T-cell (primary cell): Measurements from ENCODE around the gene UNC50. TPM values are rescaled to one million over a fixed set of nuclear protein-coding genes. Genes with fewer than 3 reads are reported as not detected.

Experiments
- ATAC-seq, 4 experiments: fragments of 200-7000 bp in 3 of 4; fragments of 150-1000 bp in 1 of 4; cut with Tn5 transposase; replicated peaks in 1 of 4; 1 replicate in 3 of 4; 2 replicates in 1 of 4; pipeline ENCODE4 v1.10.0; 2021; ENCODE audit warnings: moderate library complexity in 3 of 4, mild to moderate bottlenecking in 2 of 4, moderate number of reproducible peaks in 1 of 4
- CTCF ChIA-PET, 2 donors: fragments of 300-600 bp; sonication (Branson Sonifier 250); formaldehyde crosslinking; loops; one replicate each; lab custom pipeline; 2022; ENCODE audit warnings: antibody characterized with exemption in 2 of 2; lab: Charles Lee
- POLR2A ChIA-PET, 2 donors: fragments of 300-600 bp; sonication (Branson Sonifier 250); formaldehyde crosslinking; loops; one replicate each; lab custom pipeline; 2022; ENCODE audit warnings: antibody characterized with exemption in 2 of 2; lab: Charles Lee
- DNase-seq, 35 experiments: peaks; one replicate each; pipeline versions ENCODE4 v3.0.0 to v3.0.0-alpha.2; 2013 to 2023
- H3K27ac ChIP-seq: one replicate; pipeline ENCODE4 v1.5.1; 2013; ENCODE audit warnings: low read length
- H3K27me3 ChIP-seq, 2 experiments: replicated peaks in 1 of 2; 1 replicate in 1 of 2; 2 replicates in 1 of 2; pipeline versions ENCODE4 v1.6.1 to v1.7.0; 2013; ENCODE audit warnings: low read length in 1 of 2, mixed read lengths in 1 of 2; ENCODE audit not compliant: control insufficient read depth in 2 of 2, insufficient read depth in 2 of 2; ENCODE audit errors: extremely low read depth in 1 of 2
- H3K36me3 ChIP-seq, 2 donors: 1 replicate in 1 of 2; 2 replicates in 1 of 2; pipeline versions ENCODE4 v1.6.1 to v1.7.0; 2013; ENCODE audit warnings: low read length in 1 of 2; ENCODE audit not compliant: control insufficient read depth in 2 of 2, insufficient read depth in 1 of 2; ENCODE audit errors: extremely low read depth in 1 of 2
- H3K4me1 ChIP-seq, 2 experiments: 1 replicate in 1 of 2; 2 replicates in 1 of 2; pipeline versions ENCODE4 v1.6.1 to v1.7.0; 2013; ENCODE audit warnings: low read length in 2 of 2, mixed read lengths in 1 of 2; ENCODE audit not compliant: insufficient read depth in 2 of 2, control insufficient read depth in 1 of 2; ENCODE audit errors: extremely low read depth in 1 of 2
- H3K4me3 ChIP-seq, 2 donors: 1 replicate in 1 of 2; 2 replicates in 1 of 2; pipeline versions ENCODE4 v1.5.1 to v1.7.0; 2013; ENCODE audit warnings: mild to moderate bottlenecking in 2 of 2, low read length in 1 of 2, moderate library complexity in 1 of 2; ENCODE audit not compliant: control insufficient read depth in 1 of 2; ENCODE audit errors: extremely low read depth in 1 of 2
- H3K9me3 ChIP-seq: 2 replicates; pipeline ENCODE4 v1.7.0; 2013
- H3K27ac Mint-ChIP-seq, 2 donors: one replicate each; pipeline ENCODE4 v1.8.0; 2020 to 2021; ENCODE audit warnings: mild to moderate bottlenecking in 2 of 2, mixed read lengths in 2 of 2
- H3K27me3 Mint-ChIP-seq, 2 donors: one replicate each; pipeline ENCODE4 v1.8.0; 2021 to 2022; ENCODE audit warnings: mixed read lengths in 2 of 2
- H3K36me3 Mint-ChIP-seq: one replicate; pipeline ENCODE4 v1.8.0; 2021; ENCODE audit warnings: mixed read lengths
- H3K4me1 Mint-ChIP-seq, 3 donors: one replicate each; pipeline ENCODE4 v1.8.0; 2020 to 2022; ENCODE audit warnings: mixed read lengths in 3 of 3, mild to moderate bottlenecking in 1 of 3
- H3K4me3 Mint-ChIP-seq, 3 donors: one replicate each; pipeline ENCODE4 v1.8.0; 2020 to 2022; ENCODE audit warnings: mild to moderate bottlenecking in 3 of 3, mixed read lengths in 3 of 3, moderate library complexity in 3 of 3
- H3K9me3 Mint-ChIP-seq, 3 donors: one replicate each; pipeline ENCODE4 v1.8.0; 2020 to 2022; ENCODE audit warnings: mixed read lengths in 3 of 3
- WGBS: methylation state at CpG from one replicate; pipeline ENCODE4 v1.1.5; 2013; ENCODE audit warnings: missing lambda C conversion rate; ENCODE audit not compliant: insufficient coverage; 5-methylcytosine and 5-hydroxymethylcytosine counted together
- total RNA-seq, 35 experiments: library from RNA in 6 of 35; stranded (reverse) in 6 of 35; fragments of 120-200 nt in 1 of 35; gene quantifications; one replicate each; pipeline versions ENCODE4 v1.2.1 to v1.2.4 and lab custom pipeline; 2013 to 2026

The UNC50 gene
- total RNA-seq, 5 donors from 2014 or later (not counting 1 experiment from before 2014, with no cell fraction given) = 19.5 to 37.9 (median 29.5) TPM

- 96% methylated on average over 6 of the region's 7 CpGs for WGBS
- CTCF ChIA-PET = interaction anchor here in 1 of 2 donors (0.6 to 1.1 kb wide), 2 partner anchors 18 to 276 kb away, joined by 3 read pairs; no protein-coding TSS in a partner anchor
- Mint-ChIP-seq H3K4me3 (no peak overlapping the region), H3K9me3 (no peaks in the 10 kb centered on the region), H3K36me3 (peaks cover 58% of the 10 kb centered on the region), H3K4me1 (no peaks in the 10 kb centered on the region), H3K27me3 (no peaks in the 10 kb centered on the region), H3K27ac (peak overlapping the region in 1 of 2 donors; percentile 16)
- Histone ChIP-seq H3K27me3 (no peaks in the 10 kb centered on the region), H3K36me3 (peaks cover 48 to 98% of the 10 kb centered on the region in 2 donors), H3K4me1 (no peaks in the 10 kb centered on the region), H3K27ac (no peak overlapping the region), H3K4me3 (no peak overlapping the region), H3K9me3 (no peaks in the 10 kb centered on the region)
- no peak for DNase-seq
- ATAC-seq = no peak
- POLR2A ChIA-PET = no interaction called here
Observed at GRCh38 chr2:98579926-98580325, 28.5 kb upstream of the UNC50 start.

DNA sequence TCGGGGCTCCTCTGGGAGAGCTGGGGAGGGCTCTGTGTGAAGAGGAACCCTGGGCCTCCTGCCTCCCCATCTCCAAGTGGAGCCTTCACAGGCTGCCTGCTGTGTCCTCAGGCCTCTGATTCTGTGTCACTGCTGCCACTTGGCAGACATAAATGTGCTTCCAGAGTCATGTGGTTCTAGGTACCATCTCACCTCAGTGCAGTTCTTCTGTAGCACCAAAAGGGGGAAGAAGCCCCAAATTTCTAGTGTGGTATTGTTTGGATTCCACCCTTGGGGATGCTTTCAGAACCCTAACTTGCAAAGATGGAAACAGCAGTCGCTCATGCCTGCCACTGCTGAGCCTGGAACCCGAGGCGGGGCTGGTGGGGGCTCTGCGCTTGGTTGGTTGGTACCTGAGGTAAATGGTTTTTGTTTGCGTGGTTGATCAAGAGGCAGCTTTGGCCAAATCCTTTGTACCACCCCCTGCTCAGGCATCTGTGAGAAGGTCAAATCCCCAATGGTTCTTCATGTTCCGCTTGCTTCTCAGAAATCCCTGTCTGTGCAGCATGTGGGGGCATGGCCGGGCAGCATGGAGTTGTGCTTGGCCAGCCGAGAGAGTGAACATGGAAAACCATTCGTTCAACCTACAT, 27.6 kb upstream of the UNC50 start:
- ATAC-seq (no peak), DNase-seq (no peak)
- no peak overlapping the region for H3K4me3 Mint-ChIP-seq
- ChIA-PET CTCF (no interaction called here), POLR2A (no interaction called here)
- no peaks in the 10 kb centered on the region for H3K27me3 Mint-ChIP-seq
- no peaks in the 10 kb centered on the region for H3K4me1 Mint-ChIP-seq
- Histone ChIP-seq H3K4me1 (no peaks in the 10 kb centered on the region), H3K27me3 (no peaks in the 10 kb centered on the region), H3K9me3 (no peaks in the 10 kb centered on the region), H3K27ac (no peak overlapping the region), H3K36me3 (peaks cover 48 to 95% of the 10 kb centered on the region in 2 donors), H3K4me3 (no peak overlapping the region)
- H3K36me3 Mint-ChIP-seq = peaks cover 55% of the 10 kb centered on the region
- no peaks in the 10 kb centered on the region for H3K9me3 Mint-ChIP-seq
- 100% methylated on average over 3 of the region's 10 CpGs for WGBS
- H3K27ac Mint-ChIP-seq = no peak overlapping the region

DNA sequence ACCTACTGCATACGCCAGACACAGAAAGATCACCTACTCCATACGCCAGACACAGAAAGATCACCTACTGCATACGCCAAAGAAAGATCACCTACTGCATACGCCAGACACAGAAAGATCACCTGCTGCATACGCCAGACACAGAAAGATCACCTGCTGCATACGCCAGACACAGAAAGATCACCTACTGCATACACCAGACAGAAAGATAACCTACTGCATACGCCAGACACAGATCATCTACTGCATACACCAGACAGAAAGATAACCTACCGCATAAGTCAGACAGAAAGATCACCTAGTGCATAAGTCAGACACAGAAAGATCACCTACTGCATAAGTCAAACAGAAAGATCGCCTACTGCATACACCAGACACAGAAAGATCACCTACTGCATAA, 25.9 kb upstream of the UNC50 start:
- H3K36me3 Mint-ChIP-seq = peaks cover 53% of the 10 kb centered on the region

GRCh38 chr2:98583276-98583675, 25.1 kb upstream of the UNC50 start:
- H3K4me1 Mint-ChIP-seq = peaks cover 0 to 5% (median 2%) of the 10 kb centered on the region in 3 donors
- Histone ChIP-seq H3K27ac (no peak overlapping the region), H3K4me1 (no peaks in the 10 kb centered on the region), H3K4me3 (no peak overlapping the region), H3K27me3 (no peaks in the 10 kb centered on the region), H3K9me3 (no peaks in the 10 kb centered on the region), H3K36me3 (peaks cover 42 to 95% of the 10 kb centered on the region in 2 donors)
- POLR2A ChIA-PET = no interaction called here
- DNase-seq (no peak), ATAC-seq (no peak)
- no peaks in the 10 kb centered on the region for H3K27me3 Mint-ChIP-seq
- no peak overlapping the region for H3K27ac Mint-ChIP-seq
- H3K4me3 Mint-ChIP-seq = no peak overlapping the region
- H3K36me3 Mint-ChIP-seq = peaks cover 48% of the 10 kb centered on the region
- CTCF ChIA-PET = interaction anchor here in 1 of 2 donors (1.0 kb wide), 1 partner anchor 24 kb away, joined by 3 read pairs; no protein-coding TSS in a partner anchor
- H3K9me3 Mint-ChIP-seq = no peaks in the 10 kb centered on the region
- 100% methylated on average over 1 of the region's 7 CpGs for WGBS

More for the DNA sequence above, 25.9 kb upstream of the UNC50 start:
- Mint-ChIP-seq H3K27ac (no peak overlapping the region), H3K4me3 (no peak overlapping the region), H3K9me3 (no peaks in the 10 kb centered on the region), H3K4me1 (peaks cover 0 to 5% (median 0%) of the 10 kb centered on the region in 3 donors), H3K27me3 (no peaks in the 10 kb centered on the region)
- ChIA-PET POLR2A (no interaction called here), CTCF (no interaction called here)
- no peaks in the 10 kb centered on the region for H3K9me3 ChIP-seq
- no peaks in the 10 kb centered on the region for H3K27me3 ChIP-seq
- DNase-seq (no peak), ATAC-seq (no peak)
- 97% methylated on average over 9 of the region's 9 CpGs for WGBS
- H3K4me3 ChIP-seq = no peak overlapping the region
- H3K36me3 ChIP-seq = peaks cover 42 to 95% of the 10 kb centered on the region in 2 donors
- H3K4me1 ChIP-seq = no peaks in the 10 kb centered on the region
- H3K27ac ChIP-seq = no peak overlapping the region

- peak in 1 of 4 experiments; percentile 20 for ATAC-seq
- no peak for DNase-seq
- 93% methylated on average over 7 of the region's 10 CpGs for WGBS
- Histone ChIP-seq H3K4me1 (peaks cover 0 to 3% of the 10 kb centered on the region in 2 experiments), H3K4me3 (no peak overlapping the region), H3K9me3 (no peaks in the 10 kb centered on the region), H3K27ac (no peak overlapping the region), H3K36me3 (peaks cover 34 to 93% of the 10 kb centered on the region in 2 donors), H3K27me3 (no peaks in the 10 kb centered on the region)
- Mint-ChIP-seq H3K4me3 (no peak overlapping the region), H3K9me3 (no peaks in the 10 kb centered on the region), H3K36me3 (peaks cover 47% of the 10 kb centered on the region), H3K27ac (no peak overlapping the region), H3K4me1 (peaks cover 4 to 11% (median 6%) of the 10 kb centered on the region in 3 donors), H3K27me3 (no peaks in the 10 kb centered on the region)
- ChIA-PET CTCF (interaction anchor here in 1 of 2 donors (1.0 kb wide), 1 partner anchor 24 kb away, joined by 3 read pairs; no protein-coding TSS in a partner anchor), POLR2A (no interaction called here)
Observed at GRCh38 chr2:98583816-98584618, 24.4 kb upstream of the UNC50 start.

DNA sequence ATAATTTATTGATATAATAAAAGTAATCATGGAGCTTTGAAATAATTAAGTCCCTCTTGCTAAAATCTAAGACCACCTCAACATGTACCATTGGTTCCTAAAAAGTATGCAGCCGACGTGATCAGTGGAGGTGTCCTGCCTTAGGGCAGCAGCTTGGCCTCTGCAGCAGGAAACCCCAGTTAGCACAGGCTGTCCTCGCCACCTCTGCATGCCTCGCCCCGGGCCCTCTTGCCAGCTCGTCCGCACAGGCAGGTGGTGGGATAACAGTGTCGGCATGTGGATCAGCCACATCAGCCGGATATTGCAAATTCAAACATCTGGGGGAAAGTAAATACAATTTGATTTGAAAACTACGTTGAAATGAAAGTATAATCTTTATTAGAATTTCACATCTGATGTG, 23.0 kb upstream of the UNC50 start:
- no peak overlapping the region for H3K27ac ChIP-seq
- Mint-ChIP-seq H3K27ac (no peak overlapping the region), H3K27me3 (no peaks in the 10 kb centered on the region), H3K9me3 (no peaks in the 10 kb centered on the region), H3K4me1 (peaks cover 7 to 17% (median 9%) of the 10 kb centered on the region in 3 donors), H3K36me3 (peaks cover 49% of the 10 kb centered on the region), H3K4me3 (no peak overlapping the region)
- ChIA-PET CTCF (no interaction called here), POLR2A (no interaction called here)
- WGBS = 98% methylated on average over 4 of the region's 10 CpGs
- H3K4me3 ChIP-seq = no peak overlapping the region
- ATAC-seq = no peak
- H3K36me3 ChIP-seq = peaks cover 24 to 87% of the 10 kb centered on the region in 2 donors
- H3K27me3 ChIP-seq = no peaks in the 10 kb centered on the region
- peaks cover 0 to 3% of the 10 kb centered on the region in 2 experiments for H3K4me1 ChIP-seq
- DNase-seq = no peak
- no peaks in the 10 kb centered on the region for H3K9me3 ChIP-seq
